ENCODE data around the gene JAG1. TPM values are rescaled to one million over a fixed set of nuclear protein-coding genes. Genes with fewer than 3 reads are reported as not detected.

JAG1 gene
- total and polyA plus RNA-seq, 9 of the 15 experiments (the other 6 are each of a cell fraction or from before 2014, with no cell fraction given): 0.04 to 0.40 (median 0.07) TPM

DNA sequence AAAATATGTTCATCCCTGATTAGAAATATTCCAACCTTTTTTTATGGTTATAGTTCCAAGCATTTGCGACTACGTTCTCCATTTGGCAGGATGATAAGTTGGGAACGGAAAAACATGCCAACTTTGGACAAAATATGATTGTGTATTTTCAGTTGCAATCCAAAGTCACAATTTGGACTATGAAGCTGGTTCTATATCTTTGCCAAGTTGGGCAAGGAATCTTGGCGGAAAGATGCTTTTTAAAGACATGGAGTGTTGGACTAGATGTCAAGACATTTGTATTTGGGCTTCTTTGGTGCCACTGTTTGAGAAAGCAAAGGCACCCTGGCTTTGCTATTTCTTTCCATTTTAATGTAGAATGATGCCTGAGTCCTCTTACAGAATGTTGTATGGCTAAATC is 33.3 kb upstream of the JAG1 start:
- Histone ChIP-seq H4K20me1 (replicated peaks; ENCODE audit: control insufficient read depth, insufficient read depth, low read length) (no peaks in the 10 kb centered on the region), H3K4me2 (ENCODE audit: insufficient read depth, low read length) (no peak overlapping the region), H3K9me3 (replicated peaks; ENCODE audit: control insufficient read depth, insufficient read depth, low read depth, low read length) (no peaks in the 10 kb centered on the region), H3K9ac (ENCODE audit: insufficient read depth in 1 of 2, low read depth in 2 of 2, low read length in 2 of 2) (no peak overlapping the region), H3K27ac (ENCODE audit: extremely low read depth, low read depth, low read length) (no peak overlapping the region), H3K36me3 (ENCODE audit: control insufficient read depth, insufficient read depth, low read length) (no peaks in the 10 kb centered on the region), H3K27me3 (ENCODE audit: control insufficient read depth in 2 of 2, insufficient read depth in 2 of 2, low read length in 2 of 2) (no peaks in the 10 kb centered on the region), H2AFZ (ENCODE audit: low read depth, low read length) (no peak overlapping the region), H3K4me1 (replicated peaks in 1 of 2; ENCODE audit: control insufficient read depth in 2 of 2, insufficient read depth in 2 of 2, low read length in 2 of 2) (no peaks in the 10 kb centered on the region), H3K79me2 (ENCODE audit: control insufficient read depth, insufficient read depth, low read length) (no peaks in the 10 kb centered on the region), H3K4me3 (no peak overlapping the region), H3K9me1 (ENCODE audit: control insufficient read depth, insufficient read depth, low read length) (no peaks in the 10 kb centered on the region)
- intact Hi-C loops (cut with micrococcal nuclease): no loop called here
- BruUV-seq (replicated peaks): no TSS peak
- no peak for ATAC-seq
- no peak for DNase-seq (ENCODE audit: extremely low read depth in 1 of 4, low spot score in 3 of 4)
- 5% methylated on average over 4 of the region's 4 CpGs for WGBS (ENCODE audit: insufficient coverage, low coverage, missing lambda C conversion rate)
- ChIA-PET POLR2A (no interaction called here), CTCF (ENCODE audit: low intra/inter-chr PET ratio) (no interaction called here)
- no peak for FAIRE-seq
- no peak for TF ChIP-seq RBFOX2 (IDR thresholded peaks at IDR 0.05; ENCODE audit: low read depth, low read length)
- no peak for TF ChIP-seq ZNF512 (tag; IDR thresholded peaks at IDR 0.05)
- TF ChIP-seq CHD4 (IDR thresholded peaks at IDR 0.05; ENCODE audit: insufficient read depth, insufficient replicate concordance, low read depth, low read length, poor library complexity, severe bottlenecking): no peak
- TF ChIP-seq, protein P1, sequence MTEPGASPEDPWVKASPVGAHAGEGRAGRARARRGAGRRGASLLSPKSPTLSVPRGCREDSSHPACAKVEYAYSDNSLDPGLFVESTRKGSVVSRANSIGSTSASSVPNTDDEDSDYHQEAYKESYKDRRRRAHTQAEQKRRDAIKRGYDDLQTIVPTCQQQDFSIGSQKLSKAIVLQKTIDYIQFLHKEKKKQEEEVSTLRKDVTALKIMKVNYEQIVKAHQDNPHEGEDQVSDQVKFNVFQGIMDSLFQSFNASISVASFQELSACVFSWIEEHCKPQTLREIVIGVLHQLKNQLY (CRISPR knock-in tag; conservative IDR thresholded peaks at IDR 0.05): no peak
- TF ChIP-seq, protein P2, sequence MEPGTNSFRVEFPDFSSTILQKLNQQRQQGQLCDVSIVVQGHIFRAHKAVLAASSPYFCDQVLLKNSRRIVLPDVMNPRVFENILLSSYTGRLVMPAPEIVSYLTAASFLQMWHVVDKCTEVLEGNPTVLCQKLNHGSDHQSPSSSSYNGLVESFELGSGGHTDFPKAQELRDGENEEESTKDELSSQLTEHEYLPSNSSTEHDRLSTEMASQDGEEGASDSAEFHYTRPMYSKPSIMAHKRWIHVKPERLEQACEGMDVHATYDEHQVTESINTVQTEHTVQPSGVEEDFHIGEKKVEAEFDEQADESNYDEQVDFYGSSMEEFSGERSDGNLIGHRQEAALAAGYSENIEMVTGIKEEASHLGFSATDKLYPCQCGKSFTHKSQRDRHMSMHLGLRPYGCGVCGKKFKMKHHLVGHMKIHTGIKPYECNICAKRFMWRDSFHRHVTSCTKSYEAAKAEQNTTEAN (CRISPR knock-in tag; IDR thresholded peaks at IDR 0.05): no peak
- TF ChIP-seq MCM2 (IDR thresholded peaks at IDR 0.05; ENCODE audit: low read depth): no peak
- no peak for TF ChIP-seq RNF2 (IDR thresholded peaks at IDR 0.05)
- no peak for TF ChIP-seq NRF1 (conservative IDR thresholded peaks at IDR 0.05 in 1 of 2, IDR thresholded peaks at IDR 0.05 in 1 of 2)
- no peak for TF ChIP-seq HMG20B (CRISPR knock-in tag; IDR thresholded peaks at IDR 0.05)
- no peak for TF ChIP-seq EP300 (IDR thresholded peaks at IDR 0.05; ENCODE audit: low read length)
- no peak for TF ChIP-seq NCOA2 (IDR thresholded peaks at IDR 0.05; ENCODE audit: partially characterized antibody in 2 of 2)
- TF ChIP-seq EZH2 (IDR thresholded peaks at IDR 0.05; ENCODE audit: borderline replicate concordance, low read depth, low read length): no peak
- in situ Hi-C loops (cut with MboI): no loop called here

Measured in K562 (cell line).